HEK293 (cell line): ENCODE data around the gene SERINC3.

Experiments
- CTCF ChIA-PET: fragments of 350-600 bp; formaldehyde crosslinking; extraction: SDS; loops from one replicate; lab custom pipeline; 2021; ENCODE audit warnings: antibody characterized with exemption; lab: Yijun Ruan, JAX
- POLR2A ChIA-PET: fragments of 300-600 bp; formaldehyde crosslinking; extraction: SDS; loops from one replicate; lab custom pipeline; 2020; ENCODE audit warnings: antibody characterized with exemption, inconsistent platforms; lab: Yijun Ruan, JAX
- H3K27ac ChIP-seq: fragments of 200-500 bp; sonication (Bioruptor generic); 2 replicates; pipeline ENCODE4 v1.5.1; 2014; ENCODE audit warnings: low read depth, low read length, control low read depth, inconsistent platforms; ENCODE audit errors: extremely low read depth
- H3K36me3 ChIP-seq, 2 experiments: fragments of 200-500 bp in 1 of 2; sonication (Bioruptor generic) in 1 of 2; 1 replicate in 1 of 2; 2 replicates in 1 of 2; pipeline ENCODE4 v1.5.1; 2014 to 2017; ENCODE audit warnings: inconsistent platforms in 2 of 2, low read length in 2 of 2; ENCODE audit not compliant: control insufficient read depth in 2 of 2, insufficient read depth in 1 of 2
- H3K4me1 ChIP-seq: fragments of 200-500 bp; sonication (Bioruptor generic); 2 replicates; pipeline ENCODE4 v1.5.1; 2014; ENCODE audit warnings: mild to moderate bottlenecking, low read length, inconsistent platforms; ENCODE audit not compliant: control insufficient read depth, insufficient read depth
- H3K4me3 ChIP-seq: 2 replicates; pipeline ENCODE4 v1.5.1; 2011; ENCODE audit warnings: low read depth, mild to moderate bottlenecking, control low read depth, low read length, moderate library complexity
- H3K9me3 ChIP-seq: fragments of 200-500 bp; sonication (Bioruptor generic); 2 replicates; pipeline ENCODE4 v1.5.1; 2014; ENCODE audit warnings: low read depth, low read length, inconsistent platforms; ENCODE audit not compliant: control insufficient read depth, insufficient read depth
- ATF2 ChIP-seq: fragments of 450-650 bp; formaldehyde crosslinking; IDR thresholded peaks from 2 replicates; pipeline ENCODE4 v1.5.1; 2016; ENCODE audit warnings: missing biosample characterization, missing genetic modification characterization, low read depth
- PRDM1 ChIP-seq: fragments of 450-650 bp; formaldehyde crosslinking; IDR thresholded peaks from 2 replicates; pipeline ENCODE4; 2016; ENCODE audit warnings: missing biosample characterization, missing genetic modification characterization
- SP7 ChIP-seq: fragments of 450-650 bp; formaldehyde crosslinking; IDR thresholded peaks from 2 replicates; pipeline ENCODE4 v1.5.1; 2016; ENCODE audit warnings: missing biosample characterization, missing genetic modification characterization
- ZBTB7A ChIP-seq: fragments of 450-650 bp; formaldehyde crosslinking; IDR thresholded peaks from 2 replicates; pipeline ENCODE4 v1.5.1; 2016; ENCODE audit warnings: low read depth, missing biosample characterization, missing genetic modification characterization
- ZNF280D ChIP-seq: fragments of 450-650 bp; formaldehyde crosslinking; IDR thresholded peaks from 2 replicates; pipeline ENCODE4 v1.5.1; 2016; ENCODE audit warnings: missing biosample characterization, missing genetic modification characterization
- ZNF292 ChIP-seq: fragments of 450-650 bp; formaldehyde crosslinking; IDR thresholded peaks from 2 replicates; pipeline ENCODE4 v1.5.1; 2016; ENCODE audit warnings: low read depth, missing biosample characterization, missing genetic modification characterization, borderline replicate concordance
- ZNF416 ChIP-seq: fragments of 450-650 bp; formaldehyde crosslinking; IDR thresholded peaks from 2 replicates; pipeline ENCODE4 v1.5.1; 2016; ENCODE audit warnings: missing biosample characterization, missing genetic modification characterization
- ZNF558 ChIP-seq: fragments of 450-650 bp; formaldehyde crosslinking; IDR thresholded peaks from 2 replicates; pipeline ENCODE4 v1.5.1; 2016; ENCODE audit warnings: missing biosample characterization, missing genetic modification characterization
- ZNF585B ChIP-seq: fragments of 450-650 bp; formaldehyde crosslinking; IDR thresholded peaks from 2 replicates; pipeline ENCODE4 v1.5.1; 2016; ENCODE audit warnings: missing biosample characterization, missing genetic modification characterization
- ZNF707 ChIP-seq: fragments of 450-650 bp; formaldehyde crosslinking; IDR thresholded peaks from 2 replicates; pipeline ENCODE4 v1.5.1; 2016; ENCODE audit warnings: missing biosample characterization, missing genetic modification characterization
- ZNF776 ChIP-seq: fragments of 450-650 bp; formaldehyde crosslinking; IDR thresholded peaks from 2 replicates; pipeline ENCODE4 v1.5.0; 2017; ENCODE audit warnings: missing biosample characterization, missing genetic modification characterization, borderline replicate concordance
- ZSCAN23 ChIP-seq: fragments of 450-650 bp; formaldehyde crosslinking; IDR thresholded peaks from 2 replicates; pipeline ENCODE4 v1.5.1; 2016; ENCODE audit warnings: missing biosample characterization, missing genetic modification characterization
- TF ChIP-seq, protein P1 (sequence below): fragments of 450-650 bp; formaldehyde crosslinking; IDR thresholded peaks from 2 replicates; pipeline ENCODE4 v1.5.1; 2016; ENCODE audit warnings: missing biosample characterization, missing genetic modification characterization
- TF ChIP-seq, protein P2 (sequence below): fragments of 450-650 bp; formaldehyde crosslinking; optimal IDR thresholded peaks from 2 replicates; pipeline ENCODE3; 2016; ENCODE audit warnings: missing biosample characterization, mild to moderate bottlenecking, missing genetic modification characterization
- TF ChIP-seq, protein P3 (sequence below): fragments of 450-650 bp; formaldehyde crosslinking; IDR thresholded peaks from 2 replicates; pipeline ENCODE4 v1.5.1; 2016; ENCODE audit warnings: missing biosample characterization, missing genetic modification characterization, borderline replicate concordance
- TF ChIP-seq, protein P4 (sequence below): fragments of 450-650 bp; formaldehyde crosslinking; IDR thresholded peaks from 2 replicates; pipeline ENCODE4 v1.5.1; 2016; ENCODE audit warnings: missing biosample characterization, missing genetic modification characterization, borderline replicate concordance

Gene SERINC3

GRCh38 chr20:44489931-44490330 is 31.9 kb downstream of the SERINC3 start:
- no peak overlapping the region for H3K4me3 ChIP-seq
- ChIA-PET POLR2A (no interaction called here), CTCF (no interaction called here)
- peaks cover 7 to 91% of the 10 kb centered on the region in 2 experiments for H3K36me3 ChIP-seq
- no peaks in the 10 kb centered on the region for H3K4me1 ChIP-seq
- TF ChIP-seq PRDM1 = no peak
- TF ChIP-seq ZNF707 (tag by site-specific recombination) = no peak
- no peak for TF ChIP-seq ZNF416 (tag by site-specific recombination)
- no peak for TF ChIP-seq ZSCAN23 (tag by site-specific recombination)
- TF ChIP-seq ZNF292 = no peak
- TF ChIP-seq SP7 (tag by site-specific recombination) = no peak
- no peak for TF ChIP-seq ZNF280D (tag by site-specific recombination)
- TF ChIP-seq, protein P1, sequence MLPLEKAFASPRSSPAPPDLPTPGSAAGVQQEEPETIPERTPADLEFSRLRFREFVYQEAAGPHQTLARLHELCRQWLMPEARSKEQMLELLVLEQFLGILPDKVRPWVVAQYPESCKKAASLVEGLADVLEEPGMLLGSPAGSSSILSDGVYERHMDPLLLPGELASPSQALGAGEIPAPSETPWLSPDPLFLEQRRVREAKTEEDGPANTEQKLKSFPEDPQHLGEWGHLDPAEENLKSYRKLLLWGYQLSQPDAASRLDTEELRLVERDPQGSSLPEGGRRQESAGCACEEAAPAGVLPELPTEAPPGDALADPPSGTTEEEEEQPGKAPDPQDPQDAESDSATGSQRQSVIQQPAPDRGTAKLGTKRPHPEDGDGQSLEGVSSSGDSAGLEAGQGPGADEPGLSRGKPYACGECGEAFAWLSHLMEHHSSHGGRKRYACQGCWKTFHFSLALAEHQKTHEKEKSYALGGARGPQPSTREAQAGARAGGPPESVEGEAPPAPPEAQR (tag by site-specific recombination) = no peak
- TF ChIP-seq ATF2 = no peak
- TF ChIP-seq, protein P2, sequence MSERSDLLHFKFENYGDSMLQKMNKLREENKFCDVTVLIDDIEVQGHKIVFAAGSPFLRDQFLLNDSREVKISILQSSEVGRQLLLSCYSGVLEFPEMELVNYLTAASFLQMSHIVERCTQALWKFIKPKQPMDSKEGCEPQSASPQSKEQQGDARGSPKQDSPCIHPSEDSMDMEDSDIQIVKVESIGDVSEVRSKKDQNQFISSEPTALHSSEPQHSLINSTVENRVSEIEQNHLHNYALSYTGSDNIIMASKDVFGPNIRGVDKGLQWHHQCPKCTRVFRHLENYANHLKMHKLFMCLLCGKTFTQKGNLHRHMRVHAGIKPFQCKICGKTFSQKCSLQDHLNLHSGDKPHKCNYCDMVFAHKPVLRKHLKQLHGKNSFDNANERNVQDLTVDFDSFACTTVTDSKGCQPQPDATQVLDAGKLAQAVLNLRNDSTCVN (tag by site-specific recombination) = no peak
- TF ChIP-seq ZNF776 (tag by site-specific recombination) = no peak
- TF ChIP-seq, protein P3, sequence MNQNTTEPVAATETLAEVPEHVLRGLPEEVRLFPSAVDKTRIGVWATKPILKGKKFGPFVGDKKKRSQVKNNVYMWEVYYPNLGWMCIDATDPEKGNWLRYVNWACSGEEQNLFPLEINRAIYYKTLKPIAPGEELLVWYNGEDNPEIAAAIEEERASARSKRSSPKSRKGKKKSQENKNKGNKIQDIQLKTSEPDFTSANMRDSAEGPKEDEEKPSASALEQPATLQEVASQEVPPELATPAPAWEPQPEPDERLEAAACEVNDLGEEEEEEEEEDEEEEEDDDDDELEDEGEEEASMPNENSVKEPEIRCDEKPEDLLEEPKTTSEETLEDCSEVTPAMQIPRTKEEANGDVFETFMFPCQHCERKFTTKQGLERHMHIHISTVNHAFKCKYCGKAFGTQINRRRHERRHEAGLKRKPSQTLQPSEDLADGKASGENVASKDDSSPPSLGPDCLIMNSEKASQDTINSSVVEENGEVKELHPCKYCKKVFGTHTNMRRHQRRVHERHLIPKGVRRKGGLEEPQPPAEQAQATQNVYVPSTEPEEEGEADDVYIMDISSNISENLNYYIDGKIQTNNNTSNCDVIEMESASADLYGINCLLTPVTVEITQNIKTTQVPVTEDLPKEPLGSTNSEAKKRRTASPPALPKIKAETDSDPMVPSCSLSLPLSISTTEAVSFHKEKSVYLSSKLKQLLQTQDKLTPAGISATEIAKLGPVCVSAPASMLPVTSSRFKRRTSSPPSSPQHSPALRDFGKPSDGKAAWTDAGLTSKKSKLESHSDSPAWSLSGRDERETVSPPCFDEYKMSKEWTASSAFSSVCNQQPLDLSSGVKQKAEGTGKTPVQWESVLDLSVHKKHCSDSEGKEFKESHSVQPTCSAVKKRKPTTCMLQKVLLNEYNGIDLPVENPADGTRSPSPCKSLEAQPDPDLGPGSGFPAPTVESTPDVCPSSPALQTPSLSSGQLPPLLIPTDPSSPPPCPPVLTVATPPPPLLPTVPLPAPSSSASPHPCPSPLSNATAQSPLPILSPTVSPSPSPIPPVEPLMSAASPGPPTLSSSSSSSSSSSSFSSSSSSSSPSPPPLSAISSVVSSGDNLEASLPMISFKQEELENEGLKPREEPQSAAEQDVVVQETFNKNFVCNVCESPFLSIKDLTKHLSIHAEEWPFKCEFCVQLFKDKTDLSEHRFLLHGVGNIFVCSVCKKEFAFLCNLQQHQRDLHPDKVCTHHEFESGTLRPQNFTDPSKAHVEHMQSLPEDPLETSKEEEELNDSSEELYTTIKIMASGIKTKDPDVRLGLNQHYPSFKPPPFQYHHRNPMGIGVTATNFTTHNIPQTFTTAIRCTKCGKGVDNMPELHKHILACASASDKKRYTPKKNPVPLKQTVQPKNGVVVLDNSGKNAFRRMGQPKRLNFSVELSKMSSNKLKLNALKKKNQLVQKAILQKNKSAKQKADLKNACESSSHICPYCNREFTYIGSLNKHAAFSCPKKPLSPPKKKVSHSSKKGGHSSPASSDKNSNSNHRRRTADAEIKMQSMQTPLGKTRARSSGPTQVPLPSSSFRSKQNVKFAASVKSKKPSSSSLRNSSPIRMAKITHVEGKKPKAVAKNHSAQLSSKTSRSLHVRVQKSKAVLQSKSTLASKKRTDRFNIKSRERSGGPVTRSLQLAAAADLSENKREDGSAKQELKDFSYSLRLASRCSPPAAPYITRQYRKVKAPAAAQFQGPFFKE (tag by site-specific recombination) = no peak
- no peak for TF ChIP-seq ZNF558 (tag by site-specific recombination)
- TF ChIP-seq ZBTB7A = no peak
- TF ChIP-seq, protein P4, sequence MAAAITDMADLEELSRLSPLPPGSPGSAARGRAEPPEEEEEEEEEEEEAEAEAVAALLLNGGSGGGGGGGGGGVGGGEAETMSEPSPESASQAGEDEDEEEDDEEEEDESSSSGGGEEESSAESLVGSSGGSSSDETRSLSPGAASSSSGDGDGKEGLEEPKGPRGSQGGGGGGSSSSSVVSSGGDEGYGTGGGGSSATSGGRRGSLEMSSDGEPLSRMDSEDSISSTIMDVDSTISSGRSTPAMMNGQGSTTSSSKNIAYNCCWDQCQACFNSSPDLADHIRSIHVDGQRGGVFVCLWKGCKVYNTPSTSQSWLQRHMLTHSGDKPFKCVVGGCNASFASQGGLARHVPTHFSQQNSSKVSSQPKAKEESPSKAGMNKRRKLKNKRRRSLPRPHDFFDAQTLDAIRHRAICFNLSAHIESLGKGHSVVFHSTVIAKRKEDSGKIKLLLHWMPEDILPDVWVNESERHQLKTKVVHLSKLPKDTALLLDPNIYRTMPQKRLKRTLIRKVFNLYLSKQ = no peak
- TF ChIP-seq ZNF585B (tag by site-specific recombination) = no peak
- no peaks in the 10 kb centered on the region for H3K9me3 ChIP-seq
- no peak overlapping the region for H3K27ac ChIP-seq
